ENCODE measurements around the gene GNAS.

Gene GNAS

DNA sequence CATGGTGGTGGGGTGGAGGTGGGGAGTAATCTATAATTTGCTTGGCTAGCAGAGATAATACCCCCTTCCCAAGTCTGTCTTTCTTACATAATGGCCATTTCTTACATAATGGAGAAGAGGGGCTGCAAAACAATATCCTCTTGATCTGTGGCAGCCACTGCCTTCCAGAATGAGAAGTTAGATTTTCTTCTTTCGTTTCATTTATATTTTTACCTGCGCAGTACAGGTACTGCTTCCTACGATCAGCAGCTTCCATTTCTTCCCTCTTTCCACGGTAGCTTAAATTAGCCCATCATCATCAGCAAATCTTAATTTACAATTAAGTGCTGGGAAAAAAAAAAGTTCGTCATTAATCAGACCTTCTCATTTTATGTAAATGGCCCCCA is 30.2 kb downstream of the GNAS start:
- DNase-seq: no peak

DNA sequence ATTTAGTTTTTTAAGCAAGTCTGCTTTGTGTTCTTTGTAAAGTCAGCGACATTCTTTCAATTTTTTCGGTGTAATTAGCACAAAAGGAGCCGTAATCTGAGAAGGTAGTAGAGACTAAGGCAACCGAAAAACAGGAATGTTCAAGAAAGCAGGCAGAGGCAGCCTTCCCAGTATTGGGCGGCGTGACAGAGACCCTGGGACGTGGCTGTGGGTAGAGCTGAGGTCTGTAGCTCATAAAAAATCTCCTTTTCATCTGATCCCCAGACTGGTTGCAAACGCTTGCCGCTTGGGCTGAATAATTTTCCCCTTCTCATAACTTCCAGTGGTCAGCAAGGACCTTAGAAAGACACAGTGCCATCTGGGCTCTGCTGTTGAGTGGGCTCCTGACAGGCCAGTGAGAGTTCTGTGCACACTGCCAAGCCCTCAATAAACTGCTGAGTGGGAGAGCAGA is 30.8 kb downstream of the GNAS start:
- DNase-seq: no peak

DNA sequence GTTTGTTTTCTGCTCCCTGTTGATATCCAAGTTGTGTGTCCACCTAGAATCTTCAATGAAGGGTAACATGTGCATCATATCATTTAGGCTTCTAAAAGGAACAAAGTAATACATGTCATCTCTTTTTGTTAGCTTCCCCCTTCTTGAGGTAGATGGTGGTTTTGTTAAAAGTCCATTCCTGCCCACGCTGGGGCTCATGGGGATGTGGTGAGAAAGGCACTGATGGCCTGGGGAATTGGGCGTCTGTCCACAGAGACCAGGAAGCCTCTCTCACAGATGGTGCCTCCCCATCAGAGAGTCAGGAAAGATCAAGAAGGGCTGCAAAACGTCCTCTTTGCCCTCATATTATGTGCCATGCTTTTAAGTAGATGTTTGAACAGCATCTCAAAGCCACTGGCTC is 32.5 kb downstream of the GNAS start:
- DNase-seq: no peak

DNA sequence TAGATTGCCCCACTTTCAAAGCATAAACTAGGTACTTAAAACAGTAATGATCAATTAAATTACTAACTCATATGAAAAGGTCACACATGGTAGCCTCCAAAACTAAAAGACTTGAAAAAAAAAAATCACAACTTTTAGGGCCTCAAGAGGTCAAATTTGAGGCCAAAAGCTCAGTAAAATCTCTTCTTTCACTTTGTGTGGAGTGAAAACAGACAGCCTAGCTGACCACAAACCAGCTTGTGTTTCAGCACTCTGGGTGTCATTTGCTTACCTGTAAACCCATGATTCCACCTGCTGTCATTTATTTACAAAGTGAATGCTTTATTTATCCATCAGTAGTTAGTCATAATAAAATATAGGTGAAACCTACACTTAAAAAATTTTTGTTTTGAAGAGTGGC is 34.0 kb downstream of the GNAS start:
- DNase-seq: no peak

DNA sequence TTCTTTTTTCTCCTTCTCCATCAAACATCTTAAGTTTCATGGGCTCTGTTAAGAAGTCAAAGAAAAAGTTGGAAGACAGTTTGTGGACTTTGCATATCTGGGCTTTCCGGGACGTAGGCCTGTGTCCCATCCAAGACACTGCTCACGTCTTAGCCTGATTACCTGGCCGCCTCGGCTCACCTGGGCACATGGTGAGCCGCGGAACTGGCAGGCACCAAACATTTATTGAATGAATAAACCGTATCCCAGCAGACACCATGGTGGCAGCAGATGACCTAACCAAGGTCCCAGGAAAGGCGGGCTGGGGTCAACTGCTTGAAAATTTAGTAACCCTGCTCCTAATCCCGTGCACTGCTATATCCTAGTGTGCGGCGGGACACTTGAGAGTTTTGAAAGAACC is 35.6 kb downstream of the GNAS start:
- DNase-seq: no peak

DNA sequence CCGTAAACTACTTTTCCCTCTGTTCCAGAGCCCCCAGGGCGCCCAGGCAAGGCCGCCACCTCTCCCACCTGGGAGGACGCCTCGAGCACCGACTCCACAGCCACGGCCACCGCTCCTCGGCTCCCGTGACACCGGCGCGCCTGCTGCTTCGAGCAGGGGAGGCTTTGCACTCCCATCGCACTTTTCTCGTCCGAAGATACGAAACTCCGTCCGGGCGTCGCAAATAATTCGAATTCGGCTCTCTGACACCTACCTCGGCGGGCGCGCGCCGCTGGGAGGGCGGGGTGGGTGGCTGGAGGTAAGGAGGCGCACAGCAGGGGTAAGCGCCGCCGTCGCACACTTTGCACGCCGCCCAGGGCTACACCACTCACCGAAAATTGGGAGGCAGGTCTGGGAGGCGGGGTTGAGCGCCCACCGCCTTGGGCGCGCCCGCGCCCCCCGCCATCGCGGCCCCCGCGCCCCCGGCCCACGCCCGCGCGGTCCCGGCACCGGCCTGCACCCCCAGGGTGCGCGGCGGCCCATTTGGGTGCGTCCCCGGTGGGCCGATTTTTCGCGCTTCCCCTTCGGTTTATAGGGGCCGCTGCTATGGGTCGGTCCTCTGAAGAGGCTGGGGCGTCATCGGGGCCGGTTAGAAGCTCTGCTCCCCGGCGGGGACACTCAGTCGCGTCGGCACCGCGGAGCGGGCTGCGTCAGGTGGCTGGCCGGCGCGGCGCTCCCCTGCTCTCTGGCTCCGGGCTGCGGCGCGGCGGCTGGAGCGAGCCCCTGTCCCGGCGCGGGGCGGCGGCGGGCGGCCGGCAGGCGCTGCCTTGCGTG is 36.2 kb downstream of the GNAS start:
- DNase-seq: peak; percentile 81

DNA sequence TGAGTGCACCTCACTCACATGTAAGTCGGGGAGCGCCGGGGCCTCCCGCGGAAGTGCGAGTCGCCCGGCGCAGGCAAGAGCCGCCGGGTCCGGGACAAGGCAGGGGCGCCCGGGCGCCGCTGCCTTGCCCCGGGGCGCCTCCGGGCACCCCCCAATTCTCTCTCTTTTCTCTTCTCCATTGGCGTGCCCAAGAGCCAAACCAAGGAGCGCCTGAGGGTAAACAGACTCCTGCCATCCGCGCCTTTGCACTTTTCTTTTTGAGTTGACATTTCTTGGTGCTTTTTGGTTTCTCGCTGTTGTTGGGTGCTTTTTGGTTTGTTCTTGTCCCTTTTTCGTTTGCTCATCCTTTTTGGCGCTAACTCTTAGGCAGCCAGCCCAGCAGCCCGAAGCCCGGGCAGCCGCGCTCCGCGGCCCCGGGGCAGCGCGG is 36.8 kb downstream of the GNAS start:
- DNase-seq: no peak

DNA sequence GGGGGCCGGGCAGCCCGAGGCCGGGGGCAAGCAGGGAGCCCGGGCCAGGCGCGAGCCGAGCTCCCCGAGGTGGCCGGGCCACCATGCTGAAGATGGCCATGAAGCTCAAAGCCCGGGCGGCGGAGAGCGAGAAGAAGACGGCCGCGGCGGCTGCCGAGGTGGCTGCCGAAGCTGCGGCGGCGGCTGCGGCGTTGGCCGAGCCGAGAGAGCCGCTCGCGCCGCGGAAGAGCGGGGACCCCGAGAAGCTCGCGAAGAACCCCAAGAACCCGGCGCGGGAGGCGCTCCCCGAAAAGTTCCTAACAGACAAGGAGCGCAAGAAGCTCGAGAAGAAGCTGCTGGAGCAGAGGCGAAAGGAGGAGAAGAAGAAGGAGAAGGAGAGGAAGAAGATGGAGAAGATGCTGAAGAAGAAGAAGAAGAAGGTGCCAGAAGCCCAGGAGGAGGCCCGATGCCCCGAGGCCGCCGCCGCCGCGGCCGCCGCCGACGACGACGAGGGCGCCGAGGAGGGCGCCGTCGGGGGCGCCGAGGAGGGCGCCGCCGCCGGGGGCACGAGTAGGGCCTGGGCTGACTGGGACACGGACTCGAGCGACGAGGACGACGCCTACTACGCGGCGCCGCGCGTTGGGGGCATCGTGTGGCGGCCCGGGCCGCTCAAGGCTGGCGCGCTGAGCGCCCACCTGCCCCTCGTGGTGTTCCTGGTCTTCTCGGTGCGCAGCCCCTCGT is 37.4 kb downstream of the GNAS start:
- peak; percentile 19 to 34 for DNase-seq

DNA sequence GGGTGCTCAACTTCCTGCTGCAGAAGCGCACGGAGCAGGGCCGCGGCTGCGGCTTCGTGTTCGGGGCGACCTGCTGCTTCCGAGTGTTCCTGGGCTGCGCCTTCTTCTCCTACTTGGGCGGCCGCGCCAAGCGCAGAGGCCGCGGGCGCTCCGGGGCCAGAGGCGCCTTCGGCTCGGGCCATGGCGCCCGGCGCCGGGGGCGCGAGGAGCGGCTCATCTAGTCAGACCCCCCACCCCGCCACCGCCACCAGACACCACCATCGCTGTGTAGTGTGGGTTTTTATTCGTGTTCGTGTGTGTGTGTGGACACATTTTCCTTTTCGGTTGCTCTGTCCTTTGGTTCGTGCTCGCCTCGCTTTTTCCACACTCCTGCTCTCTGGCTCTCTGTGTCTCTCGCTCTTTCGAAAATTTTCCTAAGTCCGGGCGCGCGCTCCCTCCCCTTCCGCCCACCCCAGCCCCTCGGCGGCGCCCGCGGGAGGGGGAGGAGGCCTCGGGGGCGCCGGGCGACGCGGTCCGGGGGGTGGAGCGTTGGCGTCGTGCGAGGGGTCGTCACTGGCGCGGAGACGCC is 38.1 kb downstream of the GNAS start:
- DNase-seq: peak; percentile 68 to 77

DNA sequence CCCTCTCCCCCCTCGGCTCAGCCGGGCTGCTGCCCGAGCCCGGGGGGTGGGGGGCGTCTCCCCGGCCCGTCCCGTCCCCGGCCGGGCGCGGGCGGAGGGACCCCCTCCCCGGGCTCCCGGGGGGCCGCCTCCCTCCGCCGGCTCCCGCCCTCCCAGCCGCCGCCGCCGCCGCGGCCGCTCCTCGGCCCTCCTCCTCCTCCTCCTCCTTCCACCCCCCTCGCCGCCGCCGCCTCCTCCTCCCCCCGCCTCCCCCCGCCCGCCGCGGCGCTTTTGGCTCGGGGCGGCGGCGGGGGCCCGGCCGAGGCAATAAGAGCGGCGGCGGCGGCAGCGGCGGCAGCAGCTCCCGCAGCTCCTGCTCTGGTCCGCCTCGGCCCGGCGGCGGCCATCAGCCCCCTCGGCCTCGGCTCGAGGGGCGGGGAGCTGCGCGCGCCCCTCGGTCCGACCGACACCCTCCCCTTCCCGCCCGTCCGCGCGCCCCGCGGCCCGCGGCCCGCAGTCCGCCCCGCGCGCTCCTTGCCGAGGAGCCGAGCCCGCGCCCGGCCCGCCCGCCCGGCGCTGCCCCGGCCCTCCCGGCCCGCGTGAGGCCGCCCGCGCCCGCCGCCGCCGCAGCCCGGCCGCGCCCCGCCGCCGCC is 38.7 kb downstream of the GNAS start:
- peak; percentile 74 to 77 for DNase-seq

DNA sequence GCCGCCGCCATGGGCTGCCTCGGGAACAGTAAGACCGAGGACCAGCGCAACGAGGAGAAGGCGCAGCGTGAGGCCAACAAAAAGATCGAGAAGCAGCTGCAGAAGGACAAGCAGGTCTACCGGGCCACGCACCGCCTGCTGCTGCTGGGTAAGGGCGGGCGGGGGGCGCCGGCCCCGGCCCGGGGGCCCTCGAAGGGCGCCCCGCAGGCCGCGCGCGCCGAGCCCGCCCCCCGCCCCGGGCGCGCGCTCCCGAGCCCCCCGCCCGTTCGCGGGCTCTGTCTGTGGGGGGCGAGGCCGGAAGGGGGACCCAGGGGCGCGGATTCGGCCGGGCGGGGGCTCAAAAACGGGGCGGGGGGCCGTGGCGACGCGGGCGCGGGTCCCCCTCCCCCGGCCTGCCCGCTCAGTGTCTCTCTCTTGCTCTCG is 39.2 kb downstream of the GNAS start:
- peak; percentile 43 to 50 for DNase-seq

DNA sequence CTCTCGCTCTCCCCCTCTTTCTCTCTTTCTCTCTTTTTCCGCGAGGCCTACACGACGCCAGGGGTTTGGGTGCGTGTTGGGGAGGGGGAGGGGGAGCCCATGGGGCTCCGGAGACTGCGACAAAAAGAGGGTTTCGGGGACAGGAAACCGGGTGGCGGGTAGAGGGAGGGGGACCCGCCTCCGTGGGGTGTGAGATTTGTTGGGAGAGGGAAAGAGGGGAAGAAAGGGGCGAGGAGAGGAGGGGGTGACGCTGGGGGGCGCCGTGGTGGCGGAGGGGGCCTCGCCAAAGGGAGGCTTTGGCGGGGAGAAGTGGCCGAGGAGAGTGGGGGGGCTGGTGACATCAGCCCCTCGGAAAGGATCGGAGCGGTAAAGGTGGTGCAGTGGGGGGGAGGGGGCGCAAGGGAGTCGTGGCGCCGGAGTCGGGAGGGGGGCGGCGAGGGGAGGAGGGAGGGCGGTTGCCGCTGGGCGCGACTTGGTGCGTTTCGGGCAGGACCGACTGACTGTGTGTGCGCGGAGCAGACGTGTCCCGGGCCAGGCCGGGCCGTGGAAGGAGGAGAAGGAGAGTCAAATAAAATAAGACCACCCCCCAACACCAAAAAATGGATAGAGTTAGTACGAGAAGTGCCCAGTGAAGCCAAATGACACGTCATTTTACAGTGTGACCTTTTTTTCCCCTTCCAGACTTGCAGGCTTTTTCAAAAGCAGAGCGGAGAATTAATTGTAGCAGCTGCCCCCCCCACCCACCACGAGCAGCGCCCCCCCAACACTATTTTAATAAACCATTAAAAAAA is 39.8 kb downstream of the GNAS start:
- DNase-seq: peak; percentile 77 to 83

DNA sequence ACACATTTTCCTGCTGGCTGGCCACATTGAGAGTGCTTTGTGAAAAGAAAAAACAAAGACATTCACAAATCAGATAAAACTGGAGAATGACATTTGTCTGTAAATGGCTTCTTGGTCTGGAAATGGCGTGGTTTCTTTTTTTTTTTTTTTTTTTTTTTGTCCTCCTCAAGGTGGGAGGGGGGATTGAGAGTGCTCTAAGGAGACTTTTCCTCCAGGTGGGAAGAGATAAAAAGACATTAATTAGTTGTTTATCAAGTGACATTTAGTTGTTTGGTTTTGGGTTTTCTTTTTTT is 40.4 kb downstream of the GNAS start:
- no peak for DNase-seq

DNA sequence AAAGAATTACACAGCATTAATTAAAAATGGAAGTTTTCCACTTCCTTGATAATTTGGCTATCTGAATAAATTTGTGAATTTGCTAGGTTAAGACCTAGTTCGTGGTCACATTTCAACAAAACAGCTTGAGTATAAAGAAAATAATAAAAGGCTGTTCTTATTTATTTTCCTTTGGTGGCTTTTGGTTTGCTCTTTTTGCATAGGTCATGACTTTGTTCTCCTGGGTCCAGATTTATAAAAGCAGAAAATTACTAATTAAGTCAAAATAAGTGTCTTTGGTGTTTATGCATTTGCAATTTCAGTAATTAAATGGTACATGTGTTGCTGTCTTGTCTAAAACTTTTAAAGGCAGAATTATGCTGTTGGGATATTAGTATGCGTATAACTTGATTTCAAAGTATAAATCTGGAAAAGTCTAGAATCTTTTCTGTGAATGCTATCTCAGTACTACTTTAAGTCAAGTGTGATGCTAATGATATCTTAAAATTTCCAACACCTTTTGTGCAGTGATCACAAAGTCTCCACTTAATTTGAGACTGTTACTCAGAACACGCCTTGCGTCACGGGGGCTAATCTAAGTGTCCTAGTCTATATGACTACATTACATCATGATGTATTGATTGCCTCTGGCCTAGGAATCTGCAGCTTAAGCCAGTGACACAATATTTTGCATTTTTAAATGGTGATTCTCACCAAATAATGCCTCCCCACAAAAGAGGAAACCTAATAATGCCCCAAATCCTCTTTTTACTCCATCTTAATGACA is 41.0 kb downstream of the GNAS start:
- DNase-seq: peak; percentile 50 to 61

DNA sequence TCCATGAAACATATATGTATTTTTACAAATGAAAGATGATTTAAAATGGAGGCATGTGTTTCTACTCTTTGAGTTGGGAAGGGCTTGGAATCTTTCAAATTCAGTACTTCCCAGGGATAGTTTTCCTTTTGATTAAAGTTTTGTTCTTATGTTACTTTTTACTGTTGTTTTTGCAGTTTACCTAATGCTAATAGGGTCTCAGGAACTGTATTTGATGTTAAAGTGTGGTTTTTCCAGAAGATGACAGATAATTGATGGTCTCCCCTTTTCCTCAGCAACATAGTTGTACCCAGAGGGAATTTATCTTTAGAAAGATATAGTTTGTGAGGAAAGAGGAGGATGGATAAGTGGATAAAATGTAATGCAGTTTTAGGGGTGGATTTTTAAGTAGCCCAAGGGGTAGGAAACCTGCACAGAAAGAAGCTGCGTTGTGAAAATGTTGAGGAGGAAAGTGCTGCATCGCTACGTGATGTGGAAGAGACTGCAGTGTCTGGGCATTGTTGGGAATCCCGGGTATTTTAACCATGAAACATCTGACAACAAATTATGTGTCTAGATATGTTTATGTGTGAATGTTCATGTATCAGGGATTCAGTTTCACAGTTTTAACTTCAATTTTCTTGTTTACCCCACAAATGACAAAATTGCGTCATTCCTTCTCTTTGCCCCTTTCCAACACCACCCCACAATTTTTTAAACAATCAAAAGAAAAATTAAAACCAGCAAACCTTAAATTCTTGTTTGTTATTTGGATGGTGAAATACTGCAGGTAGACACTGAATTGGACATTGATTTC is 42.3 kb downstream of the GNAS start:
- no peak for DNase-seq

DNA sequence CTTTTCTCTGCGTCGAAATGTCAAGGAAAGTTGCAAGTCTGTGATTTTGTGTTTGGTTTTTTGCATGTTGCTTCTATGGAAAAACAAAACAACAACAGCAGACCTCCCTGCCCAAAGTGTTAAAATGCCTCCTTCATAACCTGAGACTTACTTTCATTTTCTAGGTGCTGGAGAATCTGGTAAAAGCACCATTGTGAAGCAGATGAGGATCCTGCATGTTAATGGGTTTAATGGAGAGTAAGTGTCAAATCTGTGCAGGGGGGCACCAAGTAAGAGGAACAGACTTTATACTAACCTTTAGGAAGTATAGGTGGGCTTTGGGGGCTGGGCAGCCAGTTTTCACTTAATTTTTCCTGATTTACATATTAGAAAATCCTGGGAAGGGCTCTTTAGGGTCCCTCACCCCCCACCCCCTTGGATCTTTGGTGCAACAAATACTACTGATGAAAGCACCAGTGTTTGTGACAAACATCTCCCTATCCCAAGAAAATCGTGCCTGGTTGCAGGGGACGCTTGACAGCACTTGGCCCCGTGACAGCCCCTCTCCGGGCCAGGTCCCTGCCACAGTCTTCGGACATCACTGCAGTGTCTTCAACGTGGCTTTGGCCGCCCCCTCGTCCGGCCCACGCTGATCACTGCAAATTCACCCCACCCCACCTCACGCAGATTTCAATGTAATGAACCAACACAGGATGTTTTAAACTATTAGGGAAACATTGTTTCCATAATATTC is 43.1 kb downstream of the GNAS start:
- DNase-seq: no peak

DNA sequence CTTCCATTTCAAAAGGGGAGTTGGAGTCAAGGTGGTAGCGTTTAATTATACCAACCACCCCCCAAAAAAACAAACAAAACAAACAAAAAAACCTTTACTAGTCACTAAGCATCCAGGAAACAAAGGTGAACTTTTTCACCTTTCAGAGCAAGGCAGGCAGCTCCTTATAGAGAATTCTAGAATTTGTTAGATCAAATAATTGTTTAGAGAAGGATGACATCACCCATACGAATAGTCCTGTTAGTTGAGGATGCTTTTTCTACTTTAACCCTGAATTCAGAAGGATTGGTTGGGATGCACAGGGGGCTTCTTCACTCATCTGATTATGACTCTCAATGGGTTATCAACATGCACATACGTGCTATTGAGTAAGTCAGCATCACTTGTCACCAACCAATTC is 44.3 kb downstream of the GNAS start:
- no peak for DNase-seq

DNA sequence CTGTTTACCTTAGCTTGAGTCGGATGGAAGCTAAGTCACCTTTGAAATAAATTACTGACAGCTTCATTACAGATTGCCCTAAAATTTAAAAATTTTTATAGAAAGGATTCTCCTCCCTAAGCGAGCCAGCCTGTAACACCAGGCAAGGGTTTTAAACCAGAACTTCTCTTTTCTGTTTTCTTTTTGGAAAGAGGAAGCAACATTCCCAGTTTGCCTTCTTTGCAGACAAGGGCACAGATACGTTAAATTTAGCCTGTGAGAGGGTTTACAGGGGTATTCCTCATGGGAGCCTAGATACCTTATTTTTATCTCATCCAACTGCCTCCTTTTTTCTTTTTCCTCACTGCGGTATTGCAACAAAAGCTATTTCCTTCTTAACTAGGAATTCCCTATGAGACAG is 45.0 kb downstream of the GNAS start:
- DNase-seq: no peak

DNA sequence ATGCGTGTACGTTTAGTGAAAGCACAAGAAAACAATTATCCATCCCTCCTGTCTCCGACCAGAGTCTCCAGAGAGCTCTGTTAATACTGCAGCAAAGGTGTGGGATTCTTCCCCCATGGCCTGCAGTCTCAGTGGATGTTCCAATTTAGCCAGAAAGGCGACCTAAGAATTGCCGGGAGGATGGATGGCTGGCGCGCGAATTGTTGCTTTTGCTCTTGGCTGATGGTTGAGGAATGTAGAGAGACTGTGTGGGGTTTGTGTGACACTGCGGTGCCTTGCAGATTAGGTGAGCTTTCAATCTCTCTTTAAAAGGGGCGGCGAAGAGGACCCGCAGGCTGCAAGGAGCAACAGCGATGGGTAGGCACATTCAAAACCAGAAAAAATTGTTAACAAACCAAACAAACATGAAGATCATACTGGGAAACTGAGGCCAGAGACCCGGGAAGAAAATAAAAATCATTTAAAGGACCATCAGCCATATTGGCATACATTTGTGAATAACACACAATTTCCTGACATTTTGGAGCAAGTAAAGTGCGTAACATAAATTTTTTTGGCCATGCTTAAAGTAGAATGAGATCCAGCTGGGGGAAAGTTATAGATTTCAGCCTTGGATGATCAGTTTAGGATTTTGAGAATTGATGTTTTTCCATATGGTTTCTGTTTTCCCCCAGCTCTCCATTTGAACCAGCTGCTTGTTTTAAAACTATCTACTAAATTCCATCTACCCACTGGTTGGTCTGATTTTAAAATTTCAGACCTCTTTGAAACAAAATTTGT is 46.3 kb downstream of the GNAS start:
- DNase-seq: no peak

DNA sequence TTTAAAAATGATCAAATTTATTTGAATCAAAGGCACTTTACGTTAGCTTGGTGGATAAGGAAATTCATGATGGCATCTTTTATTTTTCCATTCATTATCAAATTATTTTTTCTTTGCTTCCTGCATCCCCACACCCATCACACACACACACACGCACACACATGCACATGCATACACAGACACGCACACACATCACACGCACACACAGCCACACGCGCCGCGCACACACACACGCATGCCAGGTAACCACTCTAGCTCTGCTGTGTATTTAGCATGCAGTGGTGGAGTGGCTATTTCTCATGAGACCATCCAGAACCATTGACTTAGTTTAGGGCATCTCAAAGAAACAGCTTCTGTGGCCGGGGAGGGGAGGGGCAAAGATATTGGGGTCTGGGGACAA is 47.0 kb downstream of the GNAS start:
- DNase-seq: no peak
